ENCODE data around the gene IMP3.

IMP3 gene

DNA sequence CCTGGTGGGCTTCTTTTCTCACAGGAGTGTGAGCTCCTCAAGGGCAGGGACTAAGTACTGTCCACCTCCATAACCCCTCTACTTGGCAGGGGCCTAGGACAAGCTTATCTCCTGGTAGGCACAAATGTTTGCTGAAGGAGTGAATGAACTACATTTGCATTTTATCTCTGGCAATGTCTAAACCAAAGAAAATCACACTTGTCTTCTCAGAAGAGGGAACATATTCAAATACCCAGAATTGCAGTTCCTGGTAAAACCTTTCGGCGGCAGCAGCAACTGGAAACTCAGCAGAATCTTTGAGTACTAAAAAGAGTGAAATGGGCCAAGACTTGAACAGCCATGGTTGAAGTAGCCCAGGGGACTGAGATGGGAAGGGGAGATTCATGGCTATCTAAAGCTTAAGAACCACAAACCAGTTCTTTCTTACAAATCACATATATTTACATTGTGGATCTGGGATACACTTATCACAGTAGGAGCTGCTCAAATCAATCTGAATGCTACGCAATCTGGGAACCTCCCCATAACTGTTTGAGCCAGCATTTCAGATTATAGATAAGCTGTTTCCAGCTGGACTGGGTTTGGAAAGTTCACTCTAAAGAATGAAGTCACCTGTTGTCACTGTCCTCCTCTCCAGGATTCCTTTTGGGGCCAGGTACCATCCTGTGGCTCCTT is 42.2 kb downstream of the IMP3 start:
- Histone ChIP-seq H3K27ac (no peak overlapping the region), H3K4me2 (ENCODE audit: low read length) (no peak overlapping the region), H3K79me2 (no peaks in the 10 kb centered on the region), H3K27me3 (ENCODE audit: control insufficient read depth, insufficient read depth, low read length) (no peaks in the 10 kb centered on the region), H3K4me1 (no peaks in the 10 kb centered on the region), H3K9me3 (ENCODE audit: control insufficient read depth, low read length) (no peaks in the 10 kb centered on the region), H3K36me3 (ENCODE audit: control insufficient read depth, insufficient read depth, low read length) (no peaks in the 10 kb centered on the region), H2AFZ (no peak overlapping the region), H3K4me3 (ENCODE audit: low read depth, low read length) (no peak overlapping the region), H3K9ac (no peak overlapping the region)
- TF ChIP-seq, protein P1, sequence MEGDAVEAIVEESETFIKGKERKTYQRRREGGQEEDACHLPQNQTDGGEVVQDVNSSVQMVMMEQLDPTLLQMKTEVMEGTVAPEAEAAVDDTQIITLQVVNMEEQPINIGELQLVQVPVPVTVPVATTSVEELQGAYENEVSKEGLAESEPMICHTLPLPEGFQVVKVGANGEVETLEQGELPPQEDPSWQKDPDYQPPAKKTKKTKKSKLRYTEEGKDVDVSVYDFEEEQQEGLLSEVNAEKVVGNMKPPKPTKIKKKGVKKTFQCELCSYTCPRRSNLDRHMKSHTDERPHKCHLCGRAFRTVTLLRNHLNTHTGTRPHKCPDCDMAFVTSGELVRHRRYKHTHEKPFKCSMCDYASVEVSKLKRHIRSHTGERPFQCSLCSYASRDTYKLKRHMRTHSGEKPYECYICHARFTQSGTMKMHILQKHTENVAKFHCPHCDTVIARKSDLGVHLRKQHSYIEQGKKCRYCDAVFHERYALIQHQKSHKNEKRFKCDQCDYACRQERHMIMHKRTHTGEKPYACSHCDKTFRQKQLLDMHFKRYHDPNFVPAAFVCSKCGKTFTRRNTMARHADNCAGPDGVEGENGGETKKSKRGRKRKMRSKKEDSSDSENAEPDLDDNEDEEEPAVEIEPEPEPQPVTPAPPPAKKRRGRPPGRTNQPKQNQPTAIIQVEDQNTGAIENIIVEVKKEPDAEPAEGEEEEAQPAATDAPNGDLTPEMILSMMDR (IDR thresholded peaks at IDR 0.05): no peak

DNA sequence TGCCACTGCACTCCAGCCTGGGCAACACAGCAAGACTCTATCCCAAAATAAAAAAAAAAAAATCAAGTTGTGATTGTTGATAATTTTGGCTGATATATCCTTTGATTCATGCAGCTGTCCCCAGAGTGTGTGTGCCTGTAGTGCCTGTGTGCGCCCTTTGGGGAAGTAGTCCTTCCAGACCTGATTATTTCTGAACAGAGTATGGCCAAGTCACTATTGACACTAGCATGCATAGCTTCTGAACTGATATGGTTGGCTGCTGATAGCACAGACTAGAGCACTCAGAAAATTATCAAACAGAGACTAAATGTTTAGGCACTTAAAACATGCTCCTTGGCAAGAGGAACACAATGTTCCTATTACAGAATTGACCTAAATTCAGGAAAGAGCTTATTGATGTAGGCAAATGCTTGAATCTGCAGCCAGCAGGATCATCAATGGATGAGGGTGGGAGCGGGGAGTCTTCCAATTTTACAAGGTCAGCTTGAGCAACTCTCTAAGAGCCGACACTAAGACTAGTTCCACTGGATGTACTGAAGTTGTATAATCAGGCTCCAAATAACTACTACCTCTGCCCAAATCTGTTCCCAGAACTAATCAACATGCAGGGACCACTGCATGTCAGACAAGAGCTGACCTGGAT is 43.2 kb downstream of the IMP3 start:
- Histone ChIP-seq H3K79me2 (no peaks in the 10 kb centered on the region), H3K4me2 (ENCODE audit: low read length) (no peak overlapping the region), H2AFZ (no peak overlapping the region), H3K9ac (no peak overlapping the region), H3K4me1 (no peaks in the 10 kb centered on the region), H3K9me3 (ENCODE audit: control insufficient read depth, low read length) (no peaks in the 10 kb centered on the region), H3K27ac (no peak overlapping the region), H3K27me3 (ENCODE audit: control insufficient read depth, insufficient read depth, low read length) (no peaks in the 10 kb centered on the region), H3K36me3 (ENCODE audit: control insufficient read depth, insufficient read depth, low read length) (no peaks in the 10 kb centered on the region), H3K4me3 (ENCODE audit: low read depth, low read length) (no peak overlapping the region)
- TF ChIP-seq, protein P1 (IDR thresholded peaks at IDR 0.05): no peak

DNA sequence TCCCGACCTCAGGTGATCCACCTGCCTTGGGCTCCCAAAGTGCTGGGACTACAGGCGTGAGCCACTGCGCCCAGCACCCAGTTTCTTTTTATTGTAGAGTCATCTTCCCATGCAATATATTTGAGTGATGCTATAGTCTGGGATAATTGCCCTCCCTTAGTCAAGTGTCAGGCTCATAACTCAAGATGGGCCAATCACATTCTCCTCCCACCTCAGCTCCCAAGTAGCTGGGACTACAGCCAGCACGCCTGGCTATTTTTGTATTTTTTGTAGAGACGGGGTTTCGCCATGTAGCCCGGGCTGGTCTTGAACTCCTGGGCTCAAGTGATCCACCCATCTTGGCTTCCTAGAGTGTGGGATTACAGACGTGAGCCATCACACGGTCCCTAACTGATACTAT is 45.7 kb downstream of the IMP3 start:
- H3K9ac ChIP-seq: no peak overlapping the region
- no peaks in the 10 kb centered on the region for H3K4me1 ChIP-seq
- no peaks in the 10 kb centered on the region for H3K9me3 ChIP-seq (ENCODE audit: control insufficient read depth, low read length)
- no peaks in the 10 kb centered on the region for H3K79me2 ChIP-seq
- H3K27ac ChIP-seq: no peak overlapping the region
- H3K4me2 ChIP-seq (ENCODE audit: low read length): no peak overlapping the region
- H3K4me3 ChIP-seq (ENCODE audit: low read depth, low read length): no peak overlapping the region
- TF ChIP-seq, protein P1 (IDR thresholded peaks at IDR 0.05): no peak
- H3K27me3 ChIP-seq (ENCODE audit: control insufficient read depth, insufficient read depth, low read length): no peaks in the 10 kb centered on the region
- H3K36me3 ChIP-seq (ENCODE audit: control insufficient read depth, insufficient read depth, low read length): no peaks in the 10 kb centered on the region
- H2AFZ ChIP-seq: no peak overlapping the region

DNA sequence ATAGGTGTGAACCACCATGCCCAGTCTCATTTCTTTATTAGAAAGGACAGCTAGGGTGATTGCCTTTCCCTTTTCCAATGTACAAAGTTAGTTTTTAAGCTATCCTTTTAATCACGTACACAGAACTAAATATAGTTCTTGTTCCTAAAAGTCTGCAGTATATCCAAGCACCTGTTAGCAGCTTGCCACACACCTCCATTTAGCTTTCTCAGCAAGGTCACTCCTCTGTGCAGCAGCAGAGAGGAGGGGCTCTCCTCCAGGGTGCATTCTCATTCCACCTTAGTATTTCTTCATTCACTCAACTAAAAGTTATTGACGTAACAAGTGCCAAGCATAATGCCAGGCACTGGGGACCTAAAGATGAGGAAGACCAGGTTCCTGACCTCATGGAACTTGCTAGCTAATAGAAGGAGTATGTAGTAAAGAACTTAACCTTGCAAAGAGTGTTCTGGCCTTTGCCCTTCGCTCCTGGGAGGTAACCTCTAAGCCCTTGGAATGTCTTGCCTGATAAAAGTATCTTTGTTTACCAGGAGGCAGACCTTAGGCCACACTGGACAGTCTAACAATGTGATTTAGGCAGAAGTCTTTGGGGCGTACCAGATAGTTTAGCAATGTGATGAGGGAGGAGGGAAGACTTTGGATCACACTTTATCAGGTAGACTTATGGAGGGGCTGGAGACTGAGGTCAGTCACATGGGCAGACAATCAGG is 48.2 kb downstream of the IMP3 start:
- Histone ChIP-seq H3K9ac (no peak overlapping the region), H3K79me2 (no peaks in the 10 kb centered on the region), H3K9me3 (ENCODE audit: control insufficient read depth, low read length) (no peaks in the 10 kb centered on the region), H3K4me1 (no peaks in the 10 kb centered on the region), H3K27ac (no peak overlapping the region), H3K4me3 (ENCODE audit: low read depth, low read length) (no peak overlapping the region), H3K27me3 (ENCODE audit: control insufficient read depth, insufficient read depth, low read length) (no peaks in the 10 kb centered on the region), H3K36me3 (ENCODE audit: control insufficient read depth, insufficient read depth, low read length) (no peaks in the 10 kb centered on the region), H2AFZ (no peak overlapping the region), H3K4me2 (ENCODE audit: low read length) (no peak overlapping the region)
- TF ChIP-seq, protein P1 (IDR thresholded peaks at IDR 0.05): no peak

Data from parathyroid adenoma (tissue), 2 donors.